OCI-M2 (cell line): ENCODE results near the gene RAB5B.
A peak's percentile ranks its signal among the peaks of the same experiment; 100 is the strongest.

Experiments used
- DNase-seq: peaks from one replicate; lab custom pipeline; 2025; ENCODE audit not compliant: unreplicated experiment; lab: John Stamatoyannopoulos, UW

RAB5B gene

GRCh38 chr12:55973599-55974307 lies at the start of gene RAB5B:
TSS of gene RAB5B (plus strand) at chr12:55974078. CDS start at chr12:55986961, 12,883 bp downstream.
- peak; percentile 93 for DNase-seq

GRCh38 chr12:55925371-55925770 lies 48.5 kb upstream of the RAB5B start:
- DNase-seq, result no peak

- no peak for DNase-seq
Observed at GRCh38 chr12:55925870-55926737, 47.8 kb upstream of the RAB5B start.

GRCh38 chr12:55926738-55927587 lies 46.9 kb upstream of the RAB5B start:
- DNase-seq, result peak; percentile 54

GRCh38 chr12:55927588-55928502 lies 46.0 kb upstream of the RAB5B start, which contains the start of gene PYM1:
TSS of gene PYM1 (minus strand) at chr12:55927894. CDS start at chr12:55927761, 133 bp downstream.
- DNase-seq, result no peak

GRCh38 chr12:55929306-55929791 lies 44.5 kb upstream of the RAB5B start:
- no peak for DNase-seq

GRCh38 chr12:55930771-55931316 lies 43.0 kb upstream of the RAB5B start, which contains the start of gene DGKA:
TSS of gene DGKA (plus strand) at chr12:55931162. CDS start at chr12:55936504, 5,342 bp downstream.
- DNase-seq, result no peak

GRCh38 chr12:55931317-55931779 lies 42.5 kb upstream of the RAB5B start:
- DNase-seq, result no peak

GRCh38 chr12:55931780-55932550 lies 41.9 kb upstream of the RAB5B start:
- no peak for DNase-seq

- DNase-seq, result no peak
Observed at GRCh38 chr12:55932551-55932910, 41.3 kb upstream of the RAB5B start.

- DNase-seq, result no peak
Observed at GRCh38 chr12:55933169-55933798, 40.6 kb upstream of the RAB5B start.

- DNase-seq, result no peak
Observed at GRCh38 chr12:55933799-55934742, 39.8 kb upstream of the RAB5B start.

- no peak for DNase-seq
Observed at GRCh38 chr12:55934773-55935172, 39.1 kb upstream of the RAB5B start.

GRCh38 chr12:55935738-55936151 lies 38.1 kb upstream of the RAB5B start:
- no peak for DNase-seq

- no peak for DNase-seq
Observed at GRCh38 chr12:55937981-55938380, 35.9 kb upstream of the RAB5B start.

- DNase-seq, result no peak
Observed at GRCh38 chr12:55938826-55939501, 34.9 kb upstream of the RAB5B start.
